Adrenal gland (tissue), 5 donors: ENCODE measurements around the gene GRIFIN.

Source experiments
- POLR2A ChIP-seq, 2 donors: fragments of 450-650 bp; IDR thresholded peaks; one replicate each; pipeline ENCODE4 v1.6.1; 2017; ENCODE audit warnings: antibody characterized with exemption in 2 of 2, mild to moderate bottlenecking in 2 of 2, moderate library complexity in 1 of 2
- TF ChIP-seq, protein P1 (sequence below), 6 experiments: fragments of 450-650 bp in 4 of 6; fragments of 200-600 bp in 2 of 6; sonication (generic) in 1 of 6; IDR thresholded peaks; 1 replicate in 5 of 6; 2 replicates in 1 of 6; pipeline versions ENCODE4 v1.5.1 to v1.8.0; 2016 to 2021; ENCODE audit warnings: antibody characterized with exemption in 6 of 6, mild to moderate bottlenecking in 2 of 6, moderate library complexity in 1 of 6
- donor health status: DM: no; HTN: no; CAD: no.

DNA sequence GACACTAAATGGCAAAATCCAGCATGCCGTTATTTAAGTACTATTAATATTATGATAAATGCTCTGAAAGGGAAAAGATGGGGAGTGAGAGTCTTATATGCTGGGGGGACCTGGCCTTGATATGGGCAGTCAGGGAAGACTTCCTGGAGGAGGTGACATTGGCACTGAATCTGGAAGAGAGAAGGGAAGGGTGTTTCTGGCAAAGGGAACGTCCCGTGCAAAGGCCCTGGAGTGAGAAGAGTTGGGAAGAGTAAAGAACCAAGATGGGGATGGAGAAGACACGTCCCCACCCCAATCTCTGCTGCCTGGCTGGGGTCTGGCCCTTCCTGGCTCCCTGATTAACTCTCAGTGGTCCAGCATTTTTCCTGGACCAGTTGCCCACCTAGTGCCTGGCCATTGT, 5.0 kb upstream of the GRIFIN start:
- TF ChIP-seq POLR2A (IDR thresholded peaks at IDR 0.05): no peak
- TF ChIP-seq, protein P1, sequence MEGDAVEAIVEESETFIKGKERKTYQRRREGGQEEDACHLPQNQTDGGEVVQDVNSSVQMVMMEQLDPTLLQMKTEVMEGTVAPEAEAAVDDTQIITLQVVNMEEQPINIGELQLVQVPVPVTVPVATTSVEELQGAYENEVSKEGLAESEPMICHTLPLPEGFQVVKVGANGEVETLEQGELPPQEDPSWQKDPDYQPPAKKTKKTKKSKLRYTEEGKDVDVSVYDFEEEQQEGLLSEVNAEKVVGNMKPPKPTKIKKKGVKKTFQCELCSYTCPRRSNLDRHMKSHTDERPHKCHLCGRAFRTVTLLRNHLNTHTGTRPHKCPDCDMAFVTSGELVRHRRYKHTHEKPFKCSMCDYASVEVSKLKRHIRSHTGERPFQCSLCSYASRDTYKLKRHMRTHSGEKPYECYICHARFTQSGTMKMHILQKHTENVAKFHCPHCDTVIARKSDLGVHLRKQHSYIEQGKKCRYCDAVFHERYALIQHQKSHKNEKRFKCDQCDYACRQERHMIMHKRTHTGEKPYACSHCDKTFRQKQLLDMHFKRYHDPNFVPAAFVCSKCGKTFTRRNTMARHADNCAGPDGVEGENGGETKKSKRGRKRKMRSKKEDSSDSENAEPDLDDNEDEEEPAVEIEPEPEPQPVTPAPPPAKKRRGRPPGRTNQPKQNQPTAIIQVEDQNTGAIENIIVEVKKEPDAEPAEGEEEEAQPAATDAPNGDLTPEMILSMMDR (IDR thresholded peaks at IDR 0.05): no peak
